Measurements from ENCODE around the gene PRR12.

DNA sequence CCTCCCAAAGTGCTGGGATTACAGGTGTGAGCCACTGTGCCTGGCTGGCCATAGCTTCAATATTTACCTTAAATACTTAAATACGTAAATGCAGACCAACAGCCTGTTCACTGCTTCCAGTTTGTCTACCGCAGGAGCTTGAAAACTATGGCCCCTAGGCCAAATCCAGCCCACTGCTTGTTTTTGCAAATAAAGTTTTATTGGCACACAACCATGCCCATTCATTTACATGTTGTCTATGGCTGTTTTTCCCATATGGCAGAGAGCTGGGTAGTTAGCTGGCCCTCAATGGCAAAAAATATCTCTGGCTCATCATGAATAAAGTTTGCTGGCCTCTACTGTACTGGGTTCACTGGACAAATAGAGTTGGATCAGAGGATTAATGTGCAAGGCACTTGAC, 11.8 kb downstream of the PRR12 start:
- TF ChIP-seq, protein P1, sequence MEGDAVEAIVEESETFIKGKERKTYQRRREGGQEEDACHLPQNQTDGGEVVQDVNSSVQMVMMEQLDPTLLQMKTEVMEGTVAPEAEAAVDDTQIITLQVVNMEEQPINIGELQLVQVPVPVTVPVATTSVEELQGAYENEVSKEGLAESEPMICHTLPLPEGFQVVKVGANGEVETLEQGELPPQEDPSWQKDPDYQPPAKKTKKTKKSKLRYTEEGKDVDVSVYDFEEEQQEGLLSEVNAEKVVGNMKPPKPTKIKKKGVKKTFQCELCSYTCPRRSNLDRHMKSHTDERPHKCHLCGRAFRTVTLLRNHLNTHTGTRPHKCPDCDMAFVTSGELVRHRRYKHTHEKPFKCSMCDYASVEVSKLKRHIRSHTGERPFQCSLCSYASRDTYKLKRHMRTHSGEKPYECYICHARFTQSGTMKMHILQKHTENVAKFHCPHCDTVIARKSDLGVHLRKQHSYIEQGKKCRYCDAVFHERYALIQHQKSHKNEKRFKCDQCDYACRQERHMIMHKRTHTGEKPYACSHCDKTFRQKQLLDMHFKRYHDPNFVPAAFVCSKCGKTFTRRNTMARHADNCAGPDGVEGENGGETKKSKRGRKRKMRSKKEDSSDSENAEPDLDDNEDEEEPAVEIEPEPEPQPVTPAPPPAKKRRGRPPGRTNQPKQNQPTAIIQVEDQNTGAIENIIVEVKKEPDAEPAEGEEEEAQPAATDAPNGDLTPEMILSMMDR (conservative IDR thresholded peaks at IDR 0.05 in 1 of 2, IDR thresholded peaks at IDR 0.05 in 1 of 2; ENCODE audit: extremely low read depth in 1 of 2, insufficient read depth in 1 of 2, low read depth in 1 of 2, low read length in 2 of 2): no peak
- no peak for TF ChIP-seq EZH2 (IDR thresholded peaks at IDR 0.05; ENCODE audit: borderline replicate concordance, low read length)
